Fibroblast of the aortic adventitia (primary cell): ENCODE results near the gene PACS2. TPM values are rescaled to one million over a fixed set of nuclear protein-coding genes. Genes with fewer than 3 reads are reported as not detected.
A peak's percentile ranks its signal among the peaks of the same experiment; 100 is the strongest.
"Not testable (repeated sequence)": the region's sequence is repeated elsewhere in the genome, so short reads cannot be mapped to it uniquely, and the experiment has no call there.

ENCODE experiments used
- DNase-seq: peaks from one replicate; pipeline ENCODE4 v3.0.0-alpha.2; 2010; ENCODE audit warnings: low read depth
- H3K4me3 ChIP-seq: 2 replicates; pipeline ENCODE4 v1.5.1; 2011; ENCODE audit warnings: low read depth, mild to moderate bottlenecking, control low read depth, low read length, moderate library complexity
- total RNA-seq: library from RNA; depleted of rRNA; stranded (reverse); fragments of >200 nt; gene quantifications from 2 replicates; pipeline ENCODE4 v1.2.3, GENCODE V29; 2012; ENCODE audit warnings: low replicate concordance
- TF ChIP-seq, protein P1 (sequence below): IDR thresholded peaks from 2 replicates; pipeline ENCODE4 v1.5.1; 2011; ENCODE audit warnings: mild to moderate bottlenecking, low read length, control low read depth, inconsistent platforms; ENCODE audit not compliant: insufficient read depth

Gene PACS2
- total RNA-seq, 1 donor: 48.6 TPM

DNA sequence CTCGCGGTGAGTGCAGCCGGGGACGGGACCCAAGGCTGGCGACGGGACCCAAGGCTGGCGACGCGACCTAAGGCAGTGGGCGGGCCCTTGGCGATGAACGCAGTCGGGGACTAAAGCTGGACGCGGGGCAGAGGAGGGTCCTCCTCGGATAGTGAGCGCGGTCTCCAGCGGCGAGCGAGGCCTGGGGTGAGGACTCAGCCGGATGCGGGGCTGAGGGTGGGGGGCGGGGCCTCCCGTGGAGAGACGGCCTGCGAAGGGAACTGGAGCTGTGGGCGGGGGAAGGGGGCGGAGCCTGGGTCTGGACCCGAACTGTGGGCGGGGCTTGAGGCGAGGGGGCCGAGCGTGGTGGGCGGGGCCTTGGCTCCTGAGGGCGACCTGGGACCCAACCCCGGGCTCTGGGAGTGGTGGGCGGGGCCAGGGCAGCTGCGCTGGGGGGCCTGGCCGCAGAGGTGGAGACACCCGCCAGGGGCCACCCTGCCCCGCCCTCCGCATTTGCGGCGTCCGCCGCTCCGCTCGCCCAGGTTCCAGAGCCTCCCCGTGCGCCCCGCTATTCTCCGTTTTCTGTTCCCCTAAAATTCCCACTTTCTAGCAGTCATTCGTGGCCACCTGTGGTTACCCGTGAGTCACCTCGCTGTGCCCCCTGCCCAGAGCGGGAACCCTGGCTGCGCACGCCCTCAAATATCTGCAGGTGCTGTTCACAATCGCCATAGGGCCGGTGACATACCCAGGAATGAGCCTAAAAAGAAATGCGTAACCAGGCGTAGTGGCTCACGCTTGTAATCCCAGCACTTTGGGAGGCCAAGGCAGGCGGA, 13.2 kb upstream of the PACS2 start:
- TF ChIP-seq, protein P1, sequence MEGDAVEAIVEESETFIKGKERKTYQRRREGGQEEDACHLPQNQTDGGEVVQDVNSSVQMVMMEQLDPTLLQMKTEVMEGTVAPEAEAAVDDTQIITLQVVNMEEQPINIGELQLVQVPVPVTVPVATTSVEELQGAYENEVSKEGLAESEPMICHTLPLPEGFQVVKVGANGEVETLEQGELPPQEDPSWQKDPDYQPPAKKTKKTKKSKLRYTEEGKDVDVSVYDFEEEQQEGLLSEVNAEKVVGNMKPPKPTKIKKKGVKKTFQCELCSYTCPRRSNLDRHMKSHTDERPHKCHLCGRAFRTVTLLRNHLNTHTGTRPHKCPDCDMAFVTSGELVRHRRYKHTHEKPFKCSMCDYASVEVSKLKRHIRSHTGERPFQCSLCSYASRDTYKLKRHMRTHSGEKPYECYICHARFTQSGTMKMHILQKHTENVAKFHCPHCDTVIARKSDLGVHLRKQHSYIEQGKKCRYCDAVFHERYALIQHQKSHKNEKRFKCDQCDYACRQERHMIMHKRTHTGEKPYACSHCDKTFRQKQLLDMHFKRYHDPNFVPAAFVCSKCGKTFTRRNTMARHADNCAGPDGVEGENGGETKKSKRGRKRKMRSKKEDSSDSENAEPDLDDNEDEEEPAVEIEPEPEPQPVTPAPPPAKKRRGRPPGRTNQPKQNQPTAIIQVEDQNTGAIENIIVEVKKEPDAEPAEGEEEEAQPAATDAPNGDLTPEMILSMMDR: no peak
- DNase-seq: peak; percentile 90
- H3K4me3 ChIP-seq: peak overlapping the region; percentile 89

GRCh38 chr14:105301915-105302249, 12.7 kb upstream of the PACS2 start:
- H3K4me3 ChIP-seq: not testable (repeated sequence)

GRCh38 chr14:105303949-105304348, 10.6 kb upstream of the PACS2 start:
- TF ChIP-seq, protein P1: no peak
- H3K4me3 ChIP-seq: no peak overlapping the region
- no peak for DNase-seq

More at GRCh38 chr14:105301915-105302249, 12.7 kb upstream of the PACS2 start:
- DNase-seq: not testable (repeated sequence)

- no peak for DNase-seq
- H3K4me3 ChIP-seq: no peak overlapping the region
- TF ChIP-seq, protein P1: no peak
Observed at GRCh38 chr14:105304565-105304964, 10.0 kb upstream of the PACS2 start.

GRCh38 chr14:105305345-105305744, 9.2 kb upstream of the PACS2 start:
- TF ChIP-seq, protein P1: no peak
- H3K4me3 ChIP-seq: no peak overlapping the region
- DNase-seq: no peak

DNA sequence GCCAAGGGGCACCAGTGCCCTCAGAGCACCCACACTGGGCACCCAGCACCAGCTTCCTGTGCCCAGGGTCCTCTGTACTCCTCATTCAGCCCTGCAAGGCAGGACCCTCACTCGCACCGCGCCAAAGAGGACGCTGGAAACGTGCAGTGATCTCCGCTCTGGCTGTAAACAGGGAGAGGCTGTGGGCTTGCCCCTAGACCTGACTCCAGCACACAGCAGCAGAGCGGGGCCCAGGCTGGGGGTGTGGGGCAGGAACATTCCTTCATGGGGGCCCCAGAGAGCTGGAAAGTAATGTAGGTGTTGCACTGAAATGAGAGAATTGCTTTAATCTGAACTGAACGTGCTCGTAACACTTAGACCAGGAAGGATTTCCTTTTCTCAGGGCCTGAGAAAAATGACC, 8.8 kb upstream of the PACS2 start:
- TF ChIP-seq, protein P1: no peak
- no peak overlapping the region for H3K4me3 ChIP-seq
- no peak for DNase-seq

DNA sequence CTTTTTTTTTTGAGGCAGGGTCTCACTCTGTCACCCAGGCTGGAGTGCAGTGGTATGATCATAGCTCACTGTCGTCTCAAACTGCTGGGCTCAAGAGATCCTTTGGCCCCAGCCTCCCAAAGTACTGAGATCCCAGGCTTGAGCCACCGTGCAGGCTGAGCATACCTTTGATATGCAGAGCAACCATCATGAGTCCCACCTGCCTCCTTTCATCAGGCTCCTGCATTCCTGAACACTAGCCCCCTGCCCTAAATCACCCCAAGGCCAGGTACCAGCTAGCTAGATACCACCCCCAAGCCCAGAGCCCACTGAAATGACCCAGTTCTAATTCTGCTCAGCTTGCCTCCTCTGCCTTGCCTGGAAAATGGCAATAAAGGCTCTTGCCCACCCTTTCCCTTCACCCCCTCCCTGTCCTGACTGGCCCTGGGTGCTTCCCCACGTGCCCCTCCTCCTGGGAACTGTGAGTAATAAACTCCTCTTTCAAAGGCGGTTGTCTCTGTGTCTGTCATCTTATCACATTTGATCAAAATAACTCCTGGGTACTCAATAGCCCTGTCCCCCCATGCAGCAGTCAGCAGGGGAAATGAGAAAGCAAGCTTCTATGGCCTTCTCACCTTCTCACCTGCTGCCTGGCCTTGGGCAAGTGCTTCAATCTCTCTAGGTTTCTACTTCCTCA, 7.4 kb upstream of the PACS2 start:
- DNase-seq: no peak
- H3K4me3 ChIP-seq: no peak overlapping the region
- TF ChIP-seq, protein P1: no peak
